ENCODE results near the gene RPL15. TPM values are rescaled to one million over a fixed set of nuclear protein-coding genes. Genes with fewer than 3 reads are reported as not detected.

RPL15 gene
- total RNA-seq, 4 donors from 2014 or later, result 1,296 to 1,829 (median 1,447) TPM

DNA sequence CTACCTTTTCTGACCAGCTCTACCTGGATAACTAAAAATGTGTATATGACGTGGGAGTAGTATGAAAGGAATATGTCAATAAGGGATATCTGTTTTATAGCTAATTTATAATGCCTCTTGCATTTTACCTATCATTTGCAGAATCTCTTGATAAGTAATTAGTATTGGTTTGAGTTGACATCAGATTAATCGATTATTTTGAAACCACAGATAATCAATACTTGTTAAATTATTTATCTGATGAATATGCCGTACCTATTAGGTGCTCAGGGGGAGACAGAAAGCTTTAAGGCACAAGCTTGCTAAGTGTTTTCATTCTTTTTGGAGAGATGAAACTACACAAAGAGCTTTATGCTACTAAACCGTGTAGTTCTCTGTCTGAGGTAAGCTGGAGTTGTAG lies 52.5 kb downstream of the RPL15 start:
- H3K4me1 ChIP-seq, result peaks cover 0 to 32% (median 4%) of the 10 kb centered on the region in 4 donors
- peaks cover 0 to 63% (median 3%) of the 10 kb centered on the region in 3 donors for H3K36me3 ChIP-seq
- H3K9me3 ChIP-seq, result no peaks in the 10 kb centered on the region
- H3K27ac ChIP-seq, result no peak overlapping the region
- WGBS, 2 donors, result 90 to 92% methylated on average over 4 of the region's 4 CpGs
- no peak overlapping the region for H3K4me3 ChIP-seq
- DNase-seq (ENCODE audit: low spot score in 2 of 2), result no peak
- TF ChIP-seq EP300 (IDR thresholded peaks at IDR 0.05) (no peak), POLR2A (IDR thresholded peaks at IDR 0.05) (no peak)
- TF ChIP-seq, protein P1, sequence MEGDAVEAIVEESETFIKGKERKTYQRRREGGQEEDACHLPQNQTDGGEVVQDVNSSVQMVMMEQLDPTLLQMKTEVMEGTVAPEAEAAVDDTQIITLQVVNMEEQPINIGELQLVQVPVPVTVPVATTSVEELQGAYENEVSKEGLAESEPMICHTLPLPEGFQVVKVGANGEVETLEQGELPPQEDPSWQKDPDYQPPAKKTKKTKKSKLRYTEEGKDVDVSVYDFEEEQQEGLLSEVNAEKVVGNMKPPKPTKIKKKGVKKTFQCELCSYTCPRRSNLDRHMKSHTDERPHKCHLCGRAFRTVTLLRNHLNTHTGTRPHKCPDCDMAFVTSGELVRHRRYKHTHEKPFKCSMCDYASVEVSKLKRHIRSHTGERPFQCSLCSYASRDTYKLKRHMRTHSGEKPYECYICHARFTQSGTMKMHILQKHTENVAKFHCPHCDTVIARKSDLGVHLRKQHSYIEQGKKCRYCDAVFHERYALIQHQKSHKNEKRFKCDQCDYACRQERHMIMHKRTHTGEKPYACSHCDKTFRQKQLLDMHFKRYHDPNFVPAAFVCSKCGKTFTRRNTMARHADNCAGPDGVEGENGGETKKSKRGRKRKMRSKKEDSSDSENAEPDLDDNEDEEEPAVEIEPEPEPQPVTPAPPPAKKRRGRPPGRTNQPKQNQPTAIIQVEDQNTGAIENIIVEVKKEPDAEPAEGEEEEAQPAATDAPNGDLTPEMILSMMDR (IDR thresholded peaks at IDR 0.05), result no peak
- no peaks in the 10 kb centered on the region for H3K27me3 ChIP-seq

Other genes with a start within 250 kb of the RPL15 start
- gene UBE2E1, start 111.2 kb upstream of the RPL15 start, total RNA-seq, result 100 to 1,000 TPM in 2 of 4 donors, 10 to 100 TPM in 2; 55.1 to 132 (median 99.5) TPM
- 10 to 100 TPM in 2 of 4 donors, 1 to 10 TPM in 2; 6.6 to 14.9 (median 9.3) TPM for gene NKIRAS1, start 142 bp upstream of the RPL15 start, total RNA-seq
- gene NR1D2, start 28.2 kb downstream of the RPL15 start, total RNA-seq, result 10 to 100 TPM; 27.3 to 68.2 (median 52.8) TPM

All from tibial nerve (tissue), 4 donors.